CD4-positive, alpha-beta T cell treated with Interleukin-12 subunit alpha and Interleukin-12 subunit beta, for 1 hour (primary cell): ENCODE results near the gene RANGAP1.
"Not testable (repeated sequence)": the region's sequence is repeated elsewhere in the genome, so short reads cannot be mapped to it uniquely, and the experiment has no call there.

Experiments
- DNase-seq: peaks from one replicate; pipeline ENCODE4 v3.0.0-alpha.2; 2020

The RANGAP1 gene

GRCh38 chr22:41296826-41297667 lies 11.1 kb upstream of the RANGAP1 start:
- DNase-seq: no peak

- not testable (repeated sequence) for DNase-seq
These were observed 8.8 kb upstream of the RANGAP1 start for GRCh38 chr22:41294816-41295215.

DNA sequence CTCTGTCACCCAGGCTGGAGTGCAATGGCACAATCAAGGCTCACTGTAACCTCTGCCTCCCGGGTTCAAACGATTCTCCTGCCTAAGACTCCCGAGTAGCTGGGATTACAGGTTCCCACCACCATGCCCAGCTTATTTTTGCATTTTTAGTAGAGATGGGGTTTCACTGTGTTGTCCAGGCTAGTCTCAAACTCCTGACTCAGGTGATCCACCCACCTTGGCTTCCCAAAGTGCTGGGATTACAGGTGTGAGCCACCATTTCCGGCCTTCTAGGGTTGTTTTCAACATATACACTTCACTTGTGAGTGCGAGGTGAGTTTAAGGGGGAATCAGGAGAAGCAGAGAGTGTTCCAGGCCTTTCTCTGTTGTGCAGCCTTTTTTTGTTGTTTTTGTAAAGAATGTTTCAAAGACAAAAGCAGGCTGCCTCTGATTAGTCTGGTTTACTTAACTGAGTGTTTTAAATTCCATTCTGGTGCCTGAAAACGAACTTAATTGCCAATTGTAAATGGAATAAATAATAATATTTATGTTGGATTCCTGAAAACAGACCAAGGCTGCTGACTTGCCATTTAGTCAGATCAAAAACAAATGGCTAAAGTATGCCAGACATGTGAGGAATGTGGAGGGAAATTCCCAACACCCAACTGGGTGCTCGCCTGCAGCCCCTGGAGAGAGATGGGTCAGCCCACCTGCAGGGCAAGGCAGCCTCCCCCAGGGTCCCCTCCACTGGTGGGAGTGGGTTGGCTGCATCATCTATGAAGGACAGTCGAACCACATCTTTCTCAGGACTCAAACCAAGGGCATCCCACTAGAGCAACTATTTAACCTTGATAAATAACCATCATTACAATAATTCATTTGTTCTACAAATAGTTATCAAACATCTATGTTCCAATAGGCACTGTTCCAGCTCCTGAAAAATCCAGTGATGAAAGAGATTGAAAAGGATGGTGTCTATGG lies 4.6 kb upstream of the RANGAP1 start:
- no peak for DNase-seq

- no peak for DNase-seq
These were observed 3.7 kb upstream of the RANGAP1 start for GRCh38 chr22:41289671-41290070.

DNA sequence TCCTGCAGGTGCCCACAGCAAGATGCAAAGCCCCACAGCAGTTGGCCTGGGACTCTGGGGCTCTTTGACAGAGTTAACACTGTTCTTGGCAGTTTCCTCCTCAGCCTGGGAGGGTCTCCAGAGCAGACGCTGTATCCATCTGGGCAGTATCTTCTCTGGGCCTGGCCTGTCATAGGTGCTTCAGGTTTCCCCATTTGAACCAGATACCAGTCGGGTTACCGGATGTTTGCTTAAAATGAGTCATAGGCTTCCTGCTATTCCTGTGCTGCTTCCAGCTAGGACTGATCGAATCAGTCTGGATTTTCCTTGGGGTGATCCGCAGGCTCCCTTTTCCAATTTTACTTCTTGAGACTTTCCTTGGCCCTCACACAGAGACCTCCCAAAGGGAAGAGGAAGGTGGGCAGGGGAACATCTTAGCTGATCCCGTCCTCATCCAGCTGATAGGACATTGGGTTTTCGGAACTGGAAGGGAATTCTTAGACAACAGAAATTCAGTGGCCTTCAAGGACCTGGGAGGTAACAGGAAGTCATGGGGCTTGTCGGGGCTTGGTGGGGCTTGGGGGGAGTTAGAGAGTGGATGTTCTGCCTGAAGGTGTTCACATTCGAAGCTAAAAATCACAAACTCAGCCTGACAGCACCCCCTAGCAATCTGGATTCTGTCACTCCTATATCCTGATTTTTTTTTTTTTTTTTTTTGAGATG lies 2.4 kb upstream of the RANGAP1 start:
- no peak for DNase-seq

DNA sequence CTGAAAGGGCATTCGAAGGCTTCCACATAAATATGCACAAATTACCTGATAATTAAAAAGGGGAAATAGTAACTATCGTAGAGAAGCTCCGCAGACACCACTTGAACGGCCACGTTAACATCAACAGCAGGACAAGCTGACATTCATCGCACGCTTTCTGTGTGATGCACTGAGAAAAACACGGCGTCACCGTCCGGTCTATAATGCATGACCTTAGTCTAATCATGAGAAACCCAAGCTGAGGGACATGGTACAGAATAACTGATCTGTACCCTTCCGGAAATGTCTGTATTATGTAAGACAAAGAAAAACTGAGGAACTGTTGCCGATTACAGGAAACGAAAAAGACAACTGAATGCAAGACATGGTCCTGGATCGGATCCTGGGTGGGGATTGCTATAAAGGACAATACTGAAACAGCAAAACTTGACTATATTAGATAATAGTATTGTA lies 678 bp upstream of the RANGAP1 start:
- peak; percentile 61 for DNase-seq

DNA sequence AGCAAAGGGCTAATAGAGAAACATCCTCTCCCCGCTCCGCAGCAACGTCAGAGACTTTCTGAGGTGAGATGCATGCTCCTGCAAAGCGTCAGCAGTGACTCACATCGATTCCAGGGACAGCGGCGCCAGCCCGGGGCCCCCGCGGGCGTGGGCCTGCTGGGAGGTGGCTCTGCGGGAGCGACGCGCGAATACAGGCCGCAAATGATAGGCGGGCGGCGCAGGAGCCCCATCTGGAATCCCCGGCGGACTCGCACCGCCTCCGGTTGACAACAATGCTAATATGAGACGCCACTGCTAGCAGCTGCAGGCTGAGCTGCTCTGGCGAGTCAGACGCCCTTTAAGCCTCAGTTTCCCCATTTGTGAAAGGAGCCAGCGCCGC lies 557 bp downstream of the RANGAP1 start:
- peak; percentile 84 for DNase-seq

DNA sequence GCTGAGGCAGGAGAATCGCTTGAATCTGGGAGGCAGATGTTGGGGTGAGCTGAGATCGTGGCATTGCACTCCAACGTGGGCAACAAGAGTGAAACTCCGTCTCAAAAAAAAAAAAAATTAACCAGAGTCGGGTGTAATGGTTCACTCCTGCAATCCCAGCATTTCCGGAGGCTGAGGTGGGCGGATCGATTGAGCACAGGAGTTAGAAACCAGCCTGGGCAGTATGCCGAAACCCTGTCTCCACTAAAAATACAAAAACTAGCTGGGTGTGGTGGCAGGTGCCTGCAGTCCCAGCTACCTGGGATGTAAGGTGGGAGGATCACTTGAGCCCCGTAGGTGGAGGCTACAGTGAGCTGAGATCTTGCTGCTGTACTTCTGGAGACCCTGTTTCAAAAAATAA lies 1.5 kb downstream of the RANGAP1 start:
- DNase-seq: no peak

- DNase-seq: no peak
These were observed 5.1 kb downstream of the RANGAP1 start for GRCh38 chr22:41280854-41281253.

DNA sequence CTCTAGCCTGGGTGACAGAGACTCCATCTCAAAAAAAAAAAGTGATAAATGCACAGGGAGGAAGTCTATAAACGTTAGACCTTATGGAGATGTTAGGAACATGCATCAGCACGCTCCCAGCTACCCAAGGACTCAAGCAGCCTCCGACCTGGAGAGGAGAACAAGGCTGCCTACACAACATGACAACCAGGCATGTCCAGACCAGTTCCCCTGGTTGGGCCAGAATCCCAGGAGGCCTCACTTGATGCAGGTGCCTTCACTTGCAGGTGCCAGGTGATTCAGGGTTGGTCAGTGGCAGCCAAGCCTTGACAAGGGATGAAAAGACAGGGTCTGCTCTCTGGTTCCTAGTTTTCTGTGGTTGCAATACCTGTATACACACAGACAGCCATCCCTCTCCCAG lies 5.9 kb downstream of the RANGAP1 start:
- no peak for DNase-seq

GRCh38 chr22:41274856-41275255 lies 11.1 kb downstream of the RANGAP1 start:
- DNase-seq: no peak

GRCh38 chr22:41273128-41273527 lies 12.9 kb downstream of the RANGAP1 start:
- DNase-seq: no peak

GRCh38 chr22:41271787-41272186 lies 14.2 kb downstream of the RANGAP1 start:
- DNase-seq: no peak

- no peak for DNase-seq
These were observed 18.0 kb downstream of the RANGAP1 start for GRCh38 chr22:41267958-41268357.

GRCh38 chr22:41264408-41264941 lies 21.5 kb downstream of the RANGAP1 start:
- no peak for DNase-seq

DNA sequence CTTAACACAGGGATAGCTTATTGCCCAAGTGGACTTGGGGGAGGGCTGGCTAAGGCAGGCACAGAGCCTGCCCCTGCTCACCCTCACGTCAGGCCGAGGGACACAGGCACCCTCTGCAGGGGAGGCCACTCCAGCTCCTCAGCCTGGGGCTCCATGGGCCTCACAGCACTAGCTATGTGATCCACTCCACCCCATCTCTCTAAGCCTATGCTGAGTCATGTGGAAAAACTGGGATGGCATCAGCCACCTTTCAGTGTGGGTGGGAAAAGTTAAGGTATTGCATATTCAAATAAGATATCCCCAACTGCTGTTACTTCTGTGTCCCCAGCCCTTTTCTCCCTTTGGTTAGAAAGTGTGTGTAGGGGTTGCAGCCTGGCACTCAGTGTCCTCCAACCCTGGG lies 22.3 kb downstream of the RANGAP1 start:
- DNase-seq: no peak

DNA sequence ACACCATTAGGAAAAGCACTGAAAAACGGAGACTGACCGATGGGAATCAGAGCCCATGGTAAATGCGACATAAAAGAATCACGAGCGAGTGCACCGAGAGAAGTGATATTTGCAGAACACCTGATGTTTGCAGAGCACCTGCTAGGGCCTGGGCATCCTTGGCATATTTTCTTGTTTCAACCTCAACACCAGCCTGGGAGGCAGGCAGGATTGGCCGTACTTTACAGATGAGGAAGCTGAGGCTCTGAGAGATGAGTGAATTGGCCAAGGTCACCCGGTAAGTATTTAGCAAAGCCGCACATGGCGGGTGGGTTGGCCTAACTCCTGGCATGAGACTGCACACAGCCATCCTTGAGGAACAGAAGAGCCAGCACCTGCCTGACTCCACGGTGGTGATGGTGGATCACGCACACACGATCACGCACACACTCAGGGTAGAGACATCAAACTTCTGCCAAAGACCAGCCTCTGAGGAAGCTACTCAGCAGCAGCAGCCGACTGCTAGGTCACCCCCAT lies 23.7 kb downstream of the RANGAP1 start:
- DNase-seq: no peak

- DNase-seq: no peak
These were observed 24.3 kb downstream of the RANGAP1 start for GRCh38 chr22:41261541-41262249.

DNA sequence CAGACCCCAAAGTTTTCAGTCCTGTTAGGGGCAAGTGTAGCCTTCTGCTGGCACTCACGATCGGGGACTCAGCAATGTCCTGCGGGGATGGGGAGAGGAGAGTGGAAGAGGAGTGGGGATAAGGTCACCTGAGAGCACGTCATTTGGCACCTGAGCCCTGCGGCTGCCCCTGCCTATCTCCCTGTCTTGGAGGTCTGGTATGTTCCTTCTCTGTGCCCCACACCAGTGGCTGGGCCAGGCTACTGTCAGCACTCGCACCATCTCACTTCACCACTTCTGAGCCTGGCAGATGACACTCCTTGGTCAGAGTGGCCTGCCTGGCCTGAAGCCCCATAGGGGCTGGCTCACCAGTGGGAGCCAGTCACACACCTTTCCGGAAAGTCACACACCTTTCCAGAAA lies 25.1 kb downstream of the RANGAP1 start:
- no peak for DNase-seq

GRCh38 chr22:41259756-41260155 lies 26.2 kb downstream of the RANGAP1 start:
- DNase-seq: not testable (repeated sequence)

DNA sequence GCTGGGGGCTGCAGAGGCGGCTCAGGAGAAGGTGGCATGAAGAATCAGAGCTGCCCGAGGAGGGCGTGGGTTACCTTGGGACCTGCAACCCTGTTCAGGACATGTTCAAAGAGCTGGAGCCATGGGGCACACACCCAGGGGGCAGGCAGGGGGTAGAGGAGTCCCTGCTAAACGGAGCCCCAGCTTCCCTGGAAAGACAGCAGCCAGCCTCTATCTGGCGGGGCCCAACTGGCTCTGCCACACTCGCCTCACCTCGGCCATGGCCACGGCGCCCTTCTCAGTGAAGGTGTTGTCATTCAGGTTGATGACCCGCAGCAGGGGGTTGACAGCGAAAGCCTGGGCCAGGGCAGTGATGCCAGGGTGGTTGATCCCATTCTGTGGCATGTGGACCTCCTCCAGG lies 28.3 kb downstream of the RANGAP1 start:
- no peak for DNase-seq
